ENCODE data around the gene WFDC6.

DNA sequence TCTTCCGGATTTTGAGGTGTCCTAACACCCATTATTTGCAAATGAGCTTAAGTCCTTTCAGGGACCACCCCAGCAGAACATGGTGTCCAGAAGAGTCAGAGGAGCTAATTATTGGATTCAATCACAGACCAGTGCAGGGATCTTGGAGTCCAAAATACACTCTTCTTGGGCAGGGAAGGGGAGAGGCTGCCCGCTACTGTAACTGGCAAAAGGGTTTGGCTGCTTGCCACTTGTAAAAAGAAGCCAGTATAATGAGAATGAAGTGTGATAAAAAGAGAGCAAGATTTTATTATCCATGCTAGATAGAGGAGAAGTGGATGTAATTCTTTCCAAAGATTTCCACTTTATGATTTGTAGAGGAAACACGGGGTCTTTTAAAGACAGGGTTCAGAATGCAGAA lies 43.1 kb downstream of the WFDC6 start:
- TF ChIP-seq, protein P1, sequence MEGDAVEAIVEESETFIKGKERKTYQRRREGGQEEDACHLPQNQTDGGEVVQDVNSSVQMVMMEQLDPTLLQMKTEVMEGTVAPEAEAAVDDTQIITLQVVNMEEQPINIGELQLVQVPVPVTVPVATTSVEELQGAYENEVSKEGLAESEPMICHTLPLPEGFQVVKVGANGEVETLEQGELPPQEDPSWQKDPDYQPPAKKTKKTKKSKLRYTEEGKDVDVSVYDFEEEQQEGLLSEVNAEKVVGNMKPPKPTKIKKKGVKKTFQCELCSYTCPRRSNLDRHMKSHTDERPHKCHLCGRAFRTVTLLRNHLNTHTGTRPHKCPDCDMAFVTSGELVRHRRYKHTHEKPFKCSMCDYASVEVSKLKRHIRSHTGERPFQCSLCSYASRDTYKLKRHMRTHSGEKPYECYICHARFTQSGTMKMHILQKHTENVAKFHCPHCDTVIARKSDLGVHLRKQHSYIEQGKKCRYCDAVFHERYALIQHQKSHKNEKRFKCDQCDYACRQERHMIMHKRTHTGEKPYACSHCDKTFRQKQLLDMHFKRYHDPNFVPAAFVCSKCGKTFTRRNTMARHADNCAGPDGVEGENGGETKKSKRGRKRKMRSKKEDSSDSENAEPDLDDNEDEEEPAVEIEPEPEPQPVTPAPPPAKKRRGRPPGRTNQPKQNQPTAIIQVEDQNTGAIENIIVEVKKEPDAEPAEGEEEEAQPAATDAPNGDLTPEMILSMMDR (IDR thresholded peaks at IDR 0.05) = no peak
- no peak for TF ChIP-seq POLR2A (IDR thresholded peaks at IDR 0.05)
